ENCODE results near the gene GSTK1.

The GSTK1 gene

GRCh38 chr7:143295870-143296269 is 32.6 kb downstream of the GSTK1 start:
- DNase-seq (ENCODE audit: low read depth, low spot score), result no peak

GRCh38 chr7:143296686-143297085 is 33.4 kb downstream of the GSTK1 start:
- no peak for DNase-seq (ENCODE audit: low read depth, low spot score)

GRCh38 chr7:143299346-143299745 is 36.1 kb downstream of the GSTK1 start:
- DNase-seq (ENCODE audit: low read depth, low spot score), result no peak

GRCh38 chr7:143299840-143300239 is 36.6 kb downstream of the GSTK1 start:
- DNase-seq (ENCODE audit: low read depth, low spot score), result no peak

GRCh38 chr7:143300959-143301935 is 38.0 kb downstream of the GSTK1 start:
- DNase-seq (ENCODE audit: low read depth, low spot score), result no peak

GRCh38 chr7:143303733-143304132 is 40.5 kb downstream of the GSTK1 start:
- DNase-seq (ENCODE audit: low read depth, low spot score), result no peak

- DNase-seq (ENCODE audit: low read depth, low spot score), result no peak
These were observed 41.7 kb downstream of the GSTK1 start for GRCh38 chr7:143304938-143305337.

GRCh38 chr7:143305423-143306070 is 42.3 kb downstream of the GSTK1 start:
- DNase-seq (ENCODE audit: low read depth, low spot score), result no peak

GRCh38 chr7:143308632-143309031 is 45.4 kb downstream of the GSTK1 start:
- no peak for DNase-seq (ENCODE audit: low read depth, low spot score)

- no peak for DNase-seq (ENCODE audit: low read depth, low spot score)
These were observed 50.9 kb downstream of the GSTK1 start for GRCh38 chr7:143314127-143314526.

GRCh38 chr7:143315776-143316175 is 52.5 kb downstream of the GSTK1 start, which contains the start of gene CLCN1:
Gene CLCN1, plus strand, starts transcription at chr7:143316111. Its CDS starts 102 bp downstream, at chr7:143316213.
- no peak for DNase-seq (ENCODE audit: low read depth, low spot score)

GRCh38 chr7:143316492-143316891 is 53.3 kb downstream of the GSTK1 start:
- no peak for DNase-seq (ENCODE audit: low read depth, low spot score)

- peak; percentile 37 for DNase-seq (ENCODE audit: low read depth, low spot score)
These were observed 55.4 kb downstream of the GSTK1 start for GRCh38 chr7:143318661-143319060.
